GM21723 (cell line): ENCODE data around the gene PVALB.

ENCODE experiments used
- ATAC-seq: cut with Tn5 transposase; IDR thresholded peaks from one replicate; pipeline ENCODE4 v1.9.1; 2021; ENCODE audit warnings: mild to moderate bottlenecking, moderate library complexity; ENCODE audit not compliant: unreplicated experiment

The PVALB gene

DNA sequence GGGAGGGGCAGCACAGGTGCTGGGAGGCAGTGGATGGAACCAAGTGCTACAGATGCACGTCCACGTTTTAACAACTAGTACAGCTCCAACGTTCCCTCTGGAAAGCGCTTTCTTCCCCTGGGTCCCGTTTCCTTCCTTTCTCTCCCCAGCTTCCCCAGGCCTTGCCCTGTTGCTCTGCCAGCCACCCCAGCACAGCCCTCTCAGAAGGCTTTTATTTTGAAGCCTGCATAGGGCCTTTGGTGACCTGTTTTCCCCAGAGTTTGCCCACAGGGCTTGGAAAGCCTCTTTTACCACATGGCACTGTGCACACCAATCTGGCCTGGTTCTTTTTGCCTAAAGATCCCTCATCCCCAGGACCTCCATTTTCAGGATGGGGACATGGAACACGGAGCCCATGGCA is 30.1 kb upstream of the PVALB start:
- ATAC-seq, result no peak

DNA sequence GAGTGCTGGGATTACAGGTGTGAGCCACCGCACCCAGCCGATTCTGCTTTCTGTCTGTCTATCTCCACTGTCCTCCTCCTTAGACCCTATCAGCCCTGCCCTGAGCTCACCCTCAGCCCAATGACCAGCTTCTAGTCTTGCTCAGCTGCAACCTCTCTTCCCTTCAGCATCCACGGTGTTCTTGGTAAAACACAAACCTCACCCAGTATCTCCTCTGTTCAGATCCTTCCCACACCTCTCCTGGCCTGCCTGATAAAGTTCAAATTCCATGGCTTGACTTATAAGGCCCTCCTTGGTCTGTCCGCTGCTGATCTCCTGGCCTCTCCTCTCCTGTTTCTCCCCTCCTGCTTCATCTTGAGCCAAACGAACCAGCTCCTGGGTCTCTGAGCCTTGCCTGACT is 29.4 kb upstream of the PVALB start:
- ATAC-seq, result no peak

DNA sequence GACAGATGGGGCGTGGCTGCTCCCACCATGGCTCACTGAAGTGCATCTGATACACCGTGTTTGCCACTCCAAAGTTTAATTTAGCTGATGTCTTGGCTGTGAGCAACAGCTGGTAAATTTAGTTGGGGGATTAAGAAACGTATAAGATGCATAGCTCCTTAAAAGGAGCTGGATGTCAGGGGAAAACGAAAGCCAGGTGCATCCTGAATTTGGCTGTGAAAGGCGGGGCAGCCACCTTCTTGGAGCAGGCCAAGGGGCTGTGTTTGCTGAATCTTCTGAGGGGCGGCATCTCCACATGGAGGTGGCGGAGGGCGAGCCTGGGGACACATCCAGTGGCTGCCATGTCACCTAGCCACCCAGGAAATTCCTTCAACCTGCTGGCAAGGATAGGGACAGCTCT is 23.3 kb upstream of the PVALB start:
- ATAC-seq, result no peak

DNA sequence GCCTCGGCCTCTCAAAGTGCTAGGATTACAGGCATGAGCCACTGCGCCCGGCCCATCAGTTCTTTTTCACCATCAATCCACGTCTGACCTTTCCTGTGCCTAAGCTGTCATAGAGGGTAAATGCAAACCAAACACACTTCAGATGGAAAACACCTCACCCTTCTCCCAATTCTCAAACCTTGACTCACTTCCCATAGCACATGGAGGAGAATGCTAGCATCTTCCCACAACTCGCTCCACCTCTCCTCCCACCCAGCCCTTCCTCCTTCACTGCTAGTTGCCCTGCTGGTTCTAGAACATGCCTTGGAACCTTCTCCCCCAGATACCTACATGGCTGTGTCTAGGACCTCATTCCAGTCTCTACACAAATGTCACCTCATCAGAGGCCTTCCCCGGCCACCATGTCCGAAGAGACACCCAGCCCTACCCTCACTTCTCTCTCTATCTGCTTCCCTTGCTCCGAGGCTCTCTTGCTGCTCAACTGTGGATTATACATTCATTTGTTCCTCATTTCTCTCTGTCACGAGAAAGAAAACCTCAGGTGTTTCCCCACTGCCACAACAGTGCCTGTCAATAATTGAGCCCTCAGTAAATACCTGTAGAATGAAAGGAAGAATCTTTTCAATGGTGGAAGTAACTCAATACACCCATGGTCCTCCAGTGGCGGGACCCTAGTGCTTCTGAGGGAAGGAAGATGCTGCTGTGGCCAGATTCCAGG is 22.7 kb upstream of the PVALB start:
- no peak for ATAC-seq

DNA sequence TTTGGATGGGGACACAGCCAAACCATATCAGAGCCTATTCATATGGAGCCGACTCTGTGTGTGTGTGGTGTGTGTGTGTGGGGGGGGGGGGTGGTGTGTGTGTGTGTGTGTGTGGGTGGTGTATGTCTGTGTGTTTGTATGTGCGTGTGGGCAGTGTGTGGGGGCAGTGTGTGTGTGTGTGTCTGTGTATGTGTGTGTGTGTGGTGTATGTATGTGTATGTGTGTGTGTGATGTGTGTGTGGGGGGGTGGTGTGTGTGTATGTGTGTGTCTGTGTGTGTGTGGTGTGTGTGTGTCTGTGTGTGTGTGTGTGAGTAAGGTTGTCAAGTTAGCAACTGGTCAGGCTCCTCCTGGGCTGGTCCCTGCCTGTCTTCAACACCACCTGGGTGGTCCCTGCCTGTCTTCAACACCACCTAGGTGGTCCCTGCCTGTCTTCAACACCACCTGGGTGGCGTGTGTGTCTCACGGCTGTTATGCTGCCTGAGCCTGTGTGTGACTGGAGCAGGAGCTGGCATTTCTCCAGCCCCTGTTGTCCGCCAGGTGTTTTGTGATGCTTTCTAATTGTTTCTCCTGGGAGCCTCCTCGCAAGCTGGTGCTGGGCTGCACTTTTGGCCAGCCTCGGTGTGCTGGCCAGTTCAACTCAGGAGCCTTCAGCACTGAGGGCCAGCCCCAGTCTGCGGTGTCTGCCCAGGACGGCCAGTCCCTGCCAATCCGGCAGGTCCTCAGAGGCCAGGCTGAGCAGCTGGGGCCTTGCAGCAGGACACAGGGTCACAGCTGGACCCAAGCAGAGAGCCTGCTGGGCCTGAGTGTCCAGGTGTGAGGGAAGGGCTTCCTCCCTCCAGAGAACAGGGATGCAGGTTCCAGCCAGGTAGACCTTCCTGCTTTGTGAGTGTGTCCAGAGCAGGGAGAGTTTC is 21.5 kb upstream of the PVALB start:
- no peak for ATAC-seq

DNA sequence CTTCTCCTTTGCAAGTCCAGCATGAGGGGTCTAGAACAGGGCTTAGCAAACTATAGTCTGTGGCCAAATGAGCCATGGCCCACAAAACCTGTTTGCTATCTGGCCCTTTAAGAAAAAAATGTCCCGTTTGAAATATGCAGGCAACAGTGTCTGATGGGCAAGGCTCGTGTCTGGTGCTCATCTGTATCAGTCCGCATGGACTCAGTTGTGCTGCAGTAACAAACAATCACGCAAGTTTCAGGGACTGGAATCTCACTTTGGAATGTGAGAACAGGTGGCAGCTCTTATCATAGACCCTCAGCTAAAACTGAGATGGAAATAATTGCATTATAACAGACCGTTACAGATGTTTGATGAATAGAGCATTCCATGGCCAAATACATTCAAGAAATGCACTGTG is 19.1 kb upstream of the PVALB start:
- ATAC-seq, result no peak

DNA sequence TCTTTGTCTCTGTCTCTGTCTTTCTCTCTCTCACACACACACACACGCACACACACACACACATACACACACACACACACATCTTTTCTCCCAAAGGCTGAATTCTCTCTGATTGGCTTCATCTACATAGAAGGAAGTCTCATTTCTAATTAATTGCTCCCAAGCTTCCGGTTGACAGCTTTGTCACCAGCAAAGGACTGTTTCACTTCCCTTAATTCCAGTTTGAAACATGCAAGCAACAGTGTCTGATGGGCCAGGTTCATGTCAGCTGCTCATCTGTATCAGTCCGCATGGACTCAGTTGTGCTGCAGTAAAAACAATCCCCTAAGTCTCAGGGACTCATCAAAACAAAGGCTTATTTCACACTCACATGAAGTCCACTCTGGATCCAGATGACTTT is 16.2 kb upstream of the PVALB start:
- ATAC-seq, result no peak

DNA sequence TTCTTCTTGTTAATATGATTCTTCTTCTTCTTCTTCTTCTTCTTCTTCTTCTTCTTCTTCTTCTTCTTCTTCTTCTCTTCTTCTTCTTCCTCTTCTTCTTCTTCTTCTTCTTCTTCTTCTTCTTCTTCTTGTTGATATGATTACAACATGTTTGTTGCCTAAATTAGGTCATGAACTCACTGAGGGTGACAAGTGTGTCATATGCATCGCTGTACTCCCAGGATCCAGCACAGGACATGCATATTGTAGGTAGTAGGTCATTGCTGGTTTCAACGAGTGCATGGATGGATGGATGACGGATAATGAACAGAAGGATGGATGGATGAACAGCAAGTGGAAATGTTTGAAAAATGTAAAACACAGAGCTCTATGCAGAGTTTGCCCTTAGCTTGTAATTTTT is 14.9 kb upstream of the PVALB start:
- ATAC-seq, result no peak

DNA sequence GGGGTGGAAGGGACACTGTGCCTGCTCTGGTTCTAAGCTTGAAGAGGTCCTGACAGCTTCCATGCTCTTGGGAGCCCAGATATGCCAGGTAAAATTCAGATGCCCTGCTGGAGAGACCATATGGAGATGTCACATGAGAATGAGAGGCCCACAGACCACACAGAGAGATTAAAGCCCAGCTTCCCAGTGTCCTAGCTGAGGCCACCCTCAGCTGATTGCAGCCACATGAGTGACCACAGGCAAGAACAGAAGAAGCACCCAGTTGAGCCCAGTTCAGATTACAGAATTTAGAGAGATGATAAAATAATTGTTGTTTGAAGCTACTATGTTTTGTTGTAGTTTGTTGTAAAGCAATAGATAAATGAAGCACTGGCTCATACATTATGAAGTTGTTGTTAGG is 14.4 kb upstream of the PVALB start:
- no peak for ATAC-seq

DNA sequence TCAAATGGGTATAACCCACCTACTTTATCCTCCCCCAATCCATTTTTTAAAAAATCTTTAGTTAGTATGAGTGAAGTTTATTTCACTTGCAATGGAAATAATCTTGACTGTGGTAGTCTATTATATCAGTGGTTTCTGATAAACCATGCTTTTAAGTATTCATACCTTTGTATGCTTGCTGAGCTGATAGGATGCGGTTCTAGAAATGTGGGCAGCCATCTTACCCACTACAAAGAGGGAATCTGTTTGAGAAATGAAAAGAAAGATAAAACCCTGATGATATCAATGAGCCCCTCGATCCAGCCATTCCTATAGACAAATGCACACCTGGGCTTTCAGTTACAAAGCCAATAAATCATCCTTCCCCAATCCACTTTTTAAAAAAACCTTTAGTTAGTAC is 13.8 kb upstream of the PVALB start:
- ATAC-seq, result no peak

DNA sequence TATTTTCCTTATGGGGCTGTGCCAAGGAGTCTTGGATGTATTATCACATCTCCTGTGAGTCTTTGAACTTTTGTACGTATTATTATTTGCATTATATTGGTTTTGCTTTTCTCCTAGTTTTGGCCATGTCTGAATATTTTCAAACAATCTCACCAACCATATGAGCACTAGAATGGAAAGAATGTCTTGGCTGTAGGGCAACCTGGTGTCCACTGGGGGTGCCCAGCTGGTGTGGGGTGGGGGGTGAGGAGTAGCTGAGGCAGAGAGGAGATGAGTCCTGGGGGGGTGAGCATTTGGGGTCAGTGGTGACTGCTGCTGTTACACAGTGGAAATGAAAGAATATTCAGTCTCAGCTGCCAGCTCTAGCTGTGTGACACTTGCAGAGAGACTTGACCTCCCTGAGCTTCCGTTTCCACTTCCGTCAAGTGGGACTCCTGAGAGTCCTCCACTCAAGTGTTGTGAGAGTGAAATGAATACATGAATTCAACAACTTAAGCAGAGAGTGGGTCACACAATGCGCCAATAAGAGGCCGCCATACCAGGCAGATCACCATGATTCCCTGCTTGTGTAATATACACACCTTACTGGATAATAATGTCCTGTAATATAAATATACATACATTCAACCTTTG is 12.7 kb upstream of the PVALB start:
- no peak for ATAC-seq

DNA sequence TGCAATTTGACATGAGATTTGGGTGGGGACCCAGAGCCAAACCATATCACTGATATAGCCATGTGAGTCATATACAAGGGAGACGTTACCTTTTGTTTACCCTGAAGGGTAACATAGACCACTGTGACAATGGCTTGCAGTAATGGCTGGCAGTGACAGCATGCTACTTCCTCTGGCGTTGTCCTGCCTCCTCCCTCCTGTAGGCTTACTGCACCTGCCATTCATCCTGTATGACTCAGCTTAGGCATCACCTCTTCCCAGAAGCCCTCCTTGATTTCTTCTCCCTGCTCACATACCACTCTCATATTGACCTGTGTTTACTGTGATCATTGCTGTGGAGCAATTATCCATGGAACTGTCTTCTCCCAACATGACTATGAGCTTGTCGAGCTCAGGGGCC is 12.0 kb upstream of the PVALB start:
- no peak for ATAC-seq

DNA sequence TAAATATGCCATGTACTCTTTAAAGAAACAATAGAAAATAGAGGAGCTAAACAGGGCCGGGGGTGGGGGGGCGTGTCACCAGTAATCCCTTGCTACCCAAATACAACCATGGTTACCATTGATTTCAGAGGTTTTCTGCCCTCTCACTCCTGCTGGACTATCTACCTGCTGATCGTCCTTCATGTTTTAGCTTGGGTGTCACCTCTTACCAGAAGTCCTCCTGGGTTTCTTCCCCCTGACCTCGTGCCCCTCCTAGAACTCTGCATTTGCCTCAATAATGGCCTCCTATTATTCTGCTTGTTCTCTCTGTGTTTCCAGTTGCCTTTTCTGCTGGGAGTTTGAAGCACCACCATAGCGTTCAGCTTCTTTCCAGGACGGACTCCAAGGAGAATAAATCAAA is 9.4 kb upstream of the PVALB start:
- no peak for ATAC-seq

DNA sequence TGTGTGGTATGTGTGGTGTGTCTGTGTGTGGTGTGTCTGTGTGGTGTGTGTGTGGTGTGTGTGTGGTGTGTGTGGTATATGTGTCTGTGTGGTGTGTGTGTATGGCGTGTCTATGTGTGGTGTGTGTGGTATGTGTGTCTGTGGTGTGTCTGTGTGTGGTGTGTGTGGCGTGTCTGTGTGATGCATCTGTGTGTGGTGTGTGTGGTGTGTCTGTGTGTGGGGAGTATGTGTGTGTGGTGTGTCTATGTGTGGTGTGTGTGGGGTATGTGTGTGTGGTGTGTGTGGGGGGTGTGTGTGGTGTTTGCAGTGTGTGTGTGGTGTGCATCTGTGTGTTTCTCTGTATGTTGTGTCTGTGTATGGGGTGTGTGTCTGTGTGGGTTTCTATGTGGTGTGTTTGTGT is 7.8 kb upstream of the PVALB start:
- no peak for ATAC-seq

DNA sequence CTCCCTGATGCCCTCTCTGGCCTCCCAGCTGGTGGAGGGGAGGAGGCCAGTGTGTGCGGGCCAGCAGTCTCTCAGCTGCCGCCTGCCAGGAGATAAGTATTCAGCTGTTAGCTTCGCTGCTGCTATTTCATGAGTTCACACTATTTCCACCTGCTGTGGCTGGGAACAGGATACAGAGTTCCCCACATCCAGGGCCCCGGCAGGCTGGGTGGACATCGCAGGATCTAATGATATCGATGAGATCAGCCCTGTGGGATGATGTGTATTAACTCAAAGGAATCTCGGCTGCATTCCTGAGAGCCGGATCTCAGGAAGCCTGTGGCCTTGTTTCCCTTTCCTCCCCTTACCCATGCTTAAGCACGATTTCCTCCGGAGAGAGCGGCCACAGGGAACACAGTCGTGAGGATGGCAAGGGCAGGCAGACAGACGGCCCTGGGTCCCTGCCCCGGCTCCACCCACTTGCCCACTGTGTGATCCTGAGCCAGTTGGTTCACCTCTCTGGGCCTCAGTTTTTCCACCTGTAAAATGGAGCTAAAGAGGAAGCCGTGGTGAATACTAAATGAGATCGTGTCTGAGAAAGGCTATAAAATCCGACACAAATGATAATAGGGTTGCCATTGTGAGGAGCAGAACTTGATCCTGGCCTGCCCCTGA is 6.5 kb upstream of the PVALB start:
- ATAC-seq, result no peak

DNA sequence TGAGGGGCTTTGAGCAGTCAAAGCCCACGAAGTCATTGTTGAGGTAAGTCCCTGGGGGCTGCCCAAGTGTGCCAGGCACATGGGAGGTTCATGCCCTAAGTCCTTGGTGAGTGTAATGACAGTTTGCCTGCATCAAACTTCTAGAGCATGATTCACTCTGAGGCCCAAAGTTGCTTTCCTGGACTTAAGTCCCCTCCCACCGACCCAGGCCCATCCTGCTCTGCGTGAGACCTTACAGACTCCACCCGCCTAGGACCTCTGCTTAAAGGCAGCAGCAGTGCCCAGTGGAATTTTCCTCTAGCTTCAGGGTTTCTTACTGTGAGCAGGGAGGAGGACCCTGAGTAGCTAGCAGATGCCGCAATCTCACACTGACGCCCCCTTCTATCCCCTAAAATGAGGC is 5.7 kb upstream of the PVALB start:
- ATAC-seq, result no peak

DNA sequence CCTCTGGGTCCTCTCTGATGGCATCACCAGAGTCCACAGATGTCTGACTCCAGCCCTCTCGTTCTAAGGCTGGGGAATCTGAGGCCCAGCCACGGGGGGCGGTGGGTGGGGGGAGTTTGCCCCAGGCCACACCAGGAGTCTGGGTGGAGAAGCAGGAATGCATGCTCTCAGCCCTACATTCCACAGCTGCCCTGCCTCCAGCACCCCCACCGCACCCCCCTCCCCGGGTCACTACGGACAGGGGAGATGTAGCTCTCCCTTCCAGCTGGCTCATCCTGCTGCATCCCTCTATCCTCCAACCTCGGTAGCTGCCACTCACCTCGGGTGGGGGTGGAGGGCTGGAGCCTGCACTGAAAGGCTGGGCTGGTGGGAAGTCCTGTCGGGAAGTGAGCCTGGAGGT is 2.3 kb upstream of the PVALB start:
- no peak for ATAC-seq

DNA sequence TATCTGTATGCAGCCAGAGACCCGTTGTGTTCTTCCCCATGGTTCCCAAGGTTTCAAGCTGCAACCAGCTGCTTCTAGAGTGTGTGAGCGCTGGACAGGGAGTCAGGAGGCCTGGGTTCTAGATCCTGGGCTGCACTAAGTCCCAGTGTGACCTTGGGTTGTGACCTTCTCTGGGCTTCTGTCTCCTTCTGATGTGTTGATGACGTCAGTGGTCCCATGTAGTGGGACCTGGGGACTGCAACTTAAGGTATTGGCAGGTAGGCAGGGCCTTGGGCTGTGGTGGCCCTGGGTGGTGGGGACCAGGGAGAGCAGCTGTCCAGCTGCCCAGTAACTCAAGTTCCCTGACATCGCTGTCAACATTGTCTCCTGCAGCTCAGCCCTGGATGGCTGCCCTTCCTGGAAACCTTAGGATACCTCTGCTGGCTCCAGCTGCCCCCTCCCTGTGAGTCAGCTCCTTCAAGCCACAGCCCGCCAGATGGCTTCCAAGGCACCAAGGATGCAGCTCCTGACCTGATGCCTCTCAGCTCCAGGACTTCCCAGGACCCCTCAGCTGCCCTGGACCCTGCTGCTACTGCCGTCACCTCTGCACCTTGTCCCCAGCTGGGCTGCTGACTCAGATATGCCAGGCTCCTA is 1.3 kb upstream of the PVALB start:
- no peak for ATAC-seq

DNA sequence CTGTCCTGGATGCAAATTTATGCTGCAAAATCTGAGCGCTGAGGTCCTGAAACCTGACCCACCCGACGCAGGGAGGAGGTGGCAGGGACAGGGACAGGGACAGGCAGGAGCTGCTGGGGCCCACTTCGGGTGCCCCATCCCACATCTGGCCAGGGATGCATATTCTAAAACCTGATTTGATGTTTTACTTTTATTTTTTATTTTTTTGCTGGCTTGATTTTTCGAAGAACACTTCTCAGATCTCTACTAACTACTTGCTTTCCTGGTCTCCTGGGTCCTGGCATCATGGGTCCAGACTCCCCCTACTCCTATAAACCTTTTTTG is 652 bp upstream of the PVALB start:
- no peak for ATAC-seq

DNA sequence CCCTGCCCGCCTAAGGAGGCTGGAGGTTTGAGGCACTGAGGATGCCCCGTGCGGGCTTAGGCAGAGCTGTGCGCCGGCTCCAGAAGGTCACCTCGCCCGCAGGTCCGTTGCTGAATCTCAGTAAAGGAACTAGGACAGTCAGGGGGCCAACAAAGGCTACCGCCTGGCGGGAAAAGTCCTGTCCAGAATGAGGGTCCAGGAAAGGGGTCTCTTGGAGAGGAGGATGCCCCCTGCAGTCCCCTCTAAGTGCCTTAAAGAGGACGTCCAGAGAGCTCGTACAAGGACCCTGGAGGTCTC is 548 bp downstream of the PVALB start:
- ATAC-seq, result no peak

DNA sequence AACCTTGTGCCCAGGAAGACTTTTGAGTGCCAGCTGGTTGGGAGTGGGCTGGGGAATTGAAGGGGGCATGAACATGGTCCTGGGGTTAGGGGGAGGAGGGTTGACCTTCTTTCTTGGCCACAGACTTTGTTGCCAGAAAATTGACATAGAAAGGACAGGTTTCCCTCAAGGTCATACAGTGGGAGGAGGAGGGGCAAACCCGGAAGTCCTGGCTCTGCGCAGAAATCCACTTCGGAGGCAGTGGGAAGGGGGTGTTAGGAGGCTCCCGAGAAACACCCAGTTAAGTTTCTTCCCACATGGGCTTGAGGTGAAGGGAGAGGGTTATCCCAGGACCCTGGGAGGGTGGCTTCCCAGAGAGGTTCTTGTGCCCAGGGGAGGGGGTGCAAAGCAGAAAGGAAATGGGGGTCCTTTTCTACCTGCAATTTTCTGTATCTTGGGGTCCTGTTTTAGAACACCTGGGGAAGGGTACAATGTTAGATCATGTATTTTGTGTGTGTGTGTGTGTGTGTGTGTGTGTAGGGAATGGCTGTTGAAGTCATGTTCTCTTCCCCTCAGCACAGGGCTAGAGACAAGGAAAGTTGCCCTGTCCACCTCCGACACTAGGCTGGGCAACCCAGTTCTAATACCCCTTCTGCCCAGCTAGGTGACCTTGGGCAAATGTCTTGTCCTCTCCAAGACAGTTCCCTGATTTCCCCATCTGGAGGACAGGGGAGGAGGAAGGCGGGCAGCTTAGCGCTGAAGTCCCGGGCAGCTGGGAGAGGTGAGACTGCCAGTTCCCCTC is 1.1 kb downstream of the PVALB start:
- ATAC-seq, result no peak
